ENCODE data around the gene CD19.

CD19 gene

GRCh38 chr16:28974007-28974436 is 42.3 kb downstream of the CD19 start:
- TF ChIP-seq, protein P1, sequence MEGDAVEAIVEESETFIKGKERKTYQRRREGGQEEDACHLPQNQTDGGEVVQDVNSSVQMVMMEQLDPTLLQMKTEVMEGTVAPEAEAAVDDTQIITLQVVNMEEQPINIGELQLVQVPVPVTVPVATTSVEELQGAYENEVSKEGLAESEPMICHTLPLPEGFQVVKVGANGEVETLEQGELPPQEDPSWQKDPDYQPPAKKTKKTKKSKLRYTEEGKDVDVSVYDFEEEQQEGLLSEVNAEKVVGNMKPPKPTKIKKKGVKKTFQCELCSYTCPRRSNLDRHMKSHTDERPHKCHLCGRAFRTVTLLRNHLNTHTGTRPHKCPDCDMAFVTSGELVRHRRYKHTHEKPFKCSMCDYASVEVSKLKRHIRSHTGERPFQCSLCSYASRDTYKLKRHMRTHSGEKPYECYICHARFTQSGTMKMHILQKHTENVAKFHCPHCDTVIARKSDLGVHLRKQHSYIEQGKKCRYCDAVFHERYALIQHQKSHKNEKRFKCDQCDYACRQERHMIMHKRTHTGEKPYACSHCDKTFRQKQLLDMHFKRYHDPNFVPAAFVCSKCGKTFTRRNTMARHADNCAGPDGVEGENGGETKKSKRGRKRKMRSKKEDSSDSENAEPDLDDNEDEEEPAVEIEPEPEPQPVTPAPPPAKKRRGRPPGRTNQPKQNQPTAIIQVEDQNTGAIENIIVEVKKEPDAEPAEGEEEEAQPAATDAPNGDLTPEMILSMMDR (IDR thresholded peaks at IDR 0.05): peak; percentile 50

- TF ChIP-seq, protein P1 (IDR thresholded peaks at IDR 0.05): no peak
Measured at GRCh38 chr16:28974437-28975157, 42.8 kb downstream of the CD19 start, which contains the start of gene SPNS1. TSS of gene SPNS1 (plus strand) at chr16:28974778. CDS start at chr16:28975152, 374 bp downstream.

GRCh38 chr16:28975158-28975599 is 43.4 kb downstream of the CD19 start:
- TF ChIP-seq, protein P1 (IDR thresholded peaks at IDR 0.05): no peak

GRCh38 chr16:28977703-28978662 is 46.2 kb downstream of the CD19 start:
- TF ChIP-seq, protein P1 (IDR thresholded peaks at IDR 0.05): peak; percentile 77

DNA sequence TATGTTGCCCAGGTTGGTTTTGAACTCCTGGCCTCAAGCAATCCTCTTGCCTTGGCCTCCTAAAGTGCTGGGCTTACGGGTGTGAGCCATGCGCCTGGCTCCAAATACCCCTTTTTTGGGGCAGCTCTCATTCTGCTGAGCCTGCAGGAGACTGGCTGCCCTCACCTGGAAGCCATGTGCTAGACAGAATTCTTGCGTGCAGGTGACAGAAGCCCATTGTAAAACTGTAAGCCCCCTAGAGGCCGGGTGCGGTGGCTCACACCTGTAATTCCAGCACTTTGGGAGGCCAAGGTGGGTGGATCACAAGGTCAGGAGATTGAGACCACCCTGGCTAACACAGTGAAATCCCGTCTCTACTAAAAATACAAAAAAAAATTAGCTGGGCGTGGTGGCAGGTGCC is 48.6 kb downstream of the CD19 start:
- TF ChIP-seq, protein P1 (IDR thresholded peaks at IDR 0.05): 0 out of 2 replicates have a peak, but pooled peaks have one; percentile 14

GRCh38 chr16:28980929-28981328 is 49.2 kb downstream of the CD19 start:
- TF ChIP-seq, protein P1 (IDR thresholded peaks at IDR 0.05): no peak

GRCh38 chr16:28981517-28981916 is 49.7 kb downstream of the CD19 start:
- TF ChIP-seq, protein P1 (IDR thresholded peaks at IDR 0.05): peak; percentile 60

Data from LNCAP (cell line).